ENCODE measurements around the gene WDR27.

GRCh38 chr6:169738976-169739529 is 37.2 kb upstream of the WDR27 start:
- TF ChIP-seq, protein P1, sequence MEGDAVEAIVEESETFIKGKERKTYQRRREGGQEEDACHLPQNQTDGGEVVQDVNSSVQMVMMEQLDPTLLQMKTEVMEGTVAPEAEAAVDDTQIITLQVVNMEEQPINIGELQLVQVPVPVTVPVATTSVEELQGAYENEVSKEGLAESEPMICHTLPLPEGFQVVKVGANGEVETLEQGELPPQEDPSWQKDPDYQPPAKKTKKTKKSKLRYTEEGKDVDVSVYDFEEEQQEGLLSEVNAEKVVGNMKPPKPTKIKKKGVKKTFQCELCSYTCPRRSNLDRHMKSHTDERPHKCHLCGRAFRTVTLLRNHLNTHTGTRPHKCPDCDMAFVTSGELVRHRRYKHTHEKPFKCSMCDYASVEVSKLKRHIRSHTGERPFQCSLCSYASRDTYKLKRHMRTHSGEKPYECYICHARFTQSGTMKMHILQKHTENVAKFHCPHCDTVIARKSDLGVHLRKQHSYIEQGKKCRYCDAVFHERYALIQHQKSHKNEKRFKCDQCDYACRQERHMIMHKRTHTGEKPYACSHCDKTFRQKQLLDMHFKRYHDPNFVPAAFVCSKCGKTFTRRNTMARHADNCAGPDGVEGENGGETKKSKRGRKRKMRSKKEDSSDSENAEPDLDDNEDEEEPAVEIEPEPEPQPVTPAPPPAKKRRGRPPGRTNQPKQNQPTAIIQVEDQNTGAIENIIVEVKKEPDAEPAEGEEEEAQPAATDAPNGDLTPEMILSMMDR (IDR thresholded peaks at IDR 0.05; ENCODE audit: insufficient read depth, low read length, poor library complexity, severe bottlenecking) = no peak
- no peak for TF ChIP-seq EZH2phosphoT487 (conservative IDR thresholded peaks at IDR 0.05; ENCODE audit: low read length)
